OCI-LY3 (cell line): ENCODE data around the gene CEMIP.

Source experiments
- CTCF ChIP-seq: fragments of 200-600, 300-600 bp; sonication (generic); IDR thresholded peaks from 2 replicates; pipeline ENCODE4 v1.5.1; 2014; ENCODE audit warnings: antibody characterized with exemption, low read length, low read depth
- EZH2phosphoT487 ChIP-seq: fragments of 200-600 bp; shearing (Covaris generic); IDR thresholded peaks from 2 replicates; pipeline ENCODE4 v1.6.1; 2018; ENCODE audit warnings: antibody characterized with exemption, mixed run types, low read depth

GRCh38 chr15:80873366-80873952, 94.3 kb downstream of the CEMIP start:
- no peak for TF ChIP-seq CTCF
- no peak for TF ChIP-seq EZH2phosphoT487
